Epithelial cell of proximal tubule (primary cell): ENCODE results near the gene JDP2. TPM values are rescaled to one million over a fixed set of nuclear protein-coding genes. Genes with fewer than 3 reads are reported as not detected.

Experiments
- DNase-seq: peaks from one replicate; pipeline ENCODE4 v3.0.0-alpha.2; 2011; ENCODE audit warnings: low read depth
- H3K4me3 ChIP-seq: 2 replicates; pipeline ENCODE4 v1.5.1; 2011; ENCODE audit warnings: low read depth, mild to moderate bottlenecking, low read length
- total RNA-seq: library from RNA; depleted of rRNA; stranded (reverse); fragments of >200 nt; gene quantifications from 2 replicates; pipeline ENCODE4 v1.2.3, GENCODE V29; 2015
- TF ChIP-seq, protein P1 (sequence below): conservative IDR thresholded peaks from 2 replicates; pipeline ENCODE4 v1.5.1; 2012; ENCODE audit warnings: low read depth, mild to moderate bottlenecking, low read length

JDP2 gene
- total RNA-seq, 1 donor from 2014 or later, result 16.6 TPM

- TF ChIP-seq, protein P1, sequence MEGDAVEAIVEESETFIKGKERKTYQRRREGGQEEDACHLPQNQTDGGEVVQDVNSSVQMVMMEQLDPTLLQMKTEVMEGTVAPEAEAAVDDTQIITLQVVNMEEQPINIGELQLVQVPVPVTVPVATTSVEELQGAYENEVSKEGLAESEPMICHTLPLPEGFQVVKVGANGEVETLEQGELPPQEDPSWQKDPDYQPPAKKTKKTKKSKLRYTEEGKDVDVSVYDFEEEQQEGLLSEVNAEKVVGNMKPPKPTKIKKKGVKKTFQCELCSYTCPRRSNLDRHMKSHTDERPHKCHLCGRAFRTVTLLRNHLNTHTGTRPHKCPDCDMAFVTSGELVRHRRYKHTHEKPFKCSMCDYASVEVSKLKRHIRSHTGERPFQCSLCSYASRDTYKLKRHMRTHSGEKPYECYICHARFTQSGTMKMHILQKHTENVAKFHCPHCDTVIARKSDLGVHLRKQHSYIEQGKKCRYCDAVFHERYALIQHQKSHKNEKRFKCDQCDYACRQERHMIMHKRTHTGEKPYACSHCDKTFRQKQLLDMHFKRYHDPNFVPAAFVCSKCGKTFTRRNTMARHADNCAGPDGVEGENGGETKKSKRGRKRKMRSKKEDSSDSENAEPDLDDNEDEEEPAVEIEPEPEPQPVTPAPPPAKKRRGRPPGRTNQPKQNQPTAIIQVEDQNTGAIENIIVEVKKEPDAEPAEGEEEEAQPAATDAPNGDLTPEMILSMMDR, result no peak
- no peak overlapping the region for H3K4me3 ChIP-seq
- no peak for DNase-seq
These were observed 13.9 kb downstream of the JDP2 start for GRCh38 chr14:75441728-75442127.

- TF ChIP-seq, protein P1, result no peak
- no peak for DNase-seq
- H3K4me3 ChIP-seq, result no peak overlapping the region
These were observed 14.3 kb downstream of the JDP2 start for GRCh38 chr14:75442166-75442565.

- H3K4me3 ChIP-seq, result no peak overlapping the region
- TF ChIP-seq, protein P1, result no peak
- DNase-seq, result no peak
These were observed 14.8 kb downstream of the JDP2 start for GRCh38 chr14:75442642-75443041.

GRCh38 chr14:75443203-75443969, 15.6 kb downstream of the JDP2 start:
- no peak overlapping the region for H3K4me3 ChIP-seq
- no peak for DNase-seq
- TF ChIP-seq, protein P1, result no peak

GRCh38 chr14:75445236-75445635, 17.4 kb downstream of the JDP2 start:
- DNase-seq, result no peak
- TF ChIP-seq, protein P1, result no peak

GRCh38 chr14:75445963-75446362, 18.1 kb downstream of the JDP2 start:
- H3K4me3 ChIP-seq, result no peak overlapping the region
- TF ChIP-seq, protein P1, result no peak
- no peak for DNase-seq

More at GRCh38 chr14:75445236-75445635, 17.4 kb downstream of the JDP2 start:
- no peak overlapping the region for H3K4me3 ChIP-seq

DNA sequence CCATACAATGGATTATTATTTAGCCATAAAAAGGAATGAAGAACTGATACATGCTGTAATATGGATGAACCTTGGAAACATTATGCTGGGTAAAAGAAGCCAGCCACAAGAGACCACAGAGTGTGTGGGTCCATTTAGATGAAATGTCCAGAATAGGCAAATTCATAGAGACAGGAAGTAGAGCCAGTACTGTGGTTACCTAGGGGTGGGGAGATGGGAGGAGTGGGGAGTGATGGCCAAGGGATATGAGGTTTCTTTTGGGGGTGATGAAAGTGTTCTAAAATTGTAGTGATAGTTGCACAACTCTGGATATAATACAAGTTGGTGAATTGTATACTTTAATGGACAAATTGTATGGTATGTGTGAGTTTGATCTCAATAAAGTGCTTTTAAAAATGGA, 18.6 kb downstream of the JDP2 start:
- DNase-seq, result no peak
- H3K4me3 ChIP-seq, result no peak overlapping the region
- TF ChIP-seq, protein P1, result no peak
